ENCODE data around the gene SLAMF6. TPM values are rescaled to one million over a fixed set of nuclear protein-coding genes. Genes with fewer than 3 reads are reported as not detected.
"Not testable (repeated sequence)": the region's sequence is repeated elsewhere in the genome, so short reads cannot be mapped to it uniquely, and the experiment has no call there.

Gene SLAMF6
- total RNA-seq, 4 donors from 2014 or later: 0.80 to 1.0 TPM; not detected in 2

- H3K4me3 ChIP-seq: no peak overlapping the region
- H3K27me3 ChIP-seq: no peaks in the 10 kb centered on the region
- no peak for TF ChIP-seq EP300 (IDR thresholded peaks at IDR 0.05)
- TF ChIP-seq, protein P1, sequence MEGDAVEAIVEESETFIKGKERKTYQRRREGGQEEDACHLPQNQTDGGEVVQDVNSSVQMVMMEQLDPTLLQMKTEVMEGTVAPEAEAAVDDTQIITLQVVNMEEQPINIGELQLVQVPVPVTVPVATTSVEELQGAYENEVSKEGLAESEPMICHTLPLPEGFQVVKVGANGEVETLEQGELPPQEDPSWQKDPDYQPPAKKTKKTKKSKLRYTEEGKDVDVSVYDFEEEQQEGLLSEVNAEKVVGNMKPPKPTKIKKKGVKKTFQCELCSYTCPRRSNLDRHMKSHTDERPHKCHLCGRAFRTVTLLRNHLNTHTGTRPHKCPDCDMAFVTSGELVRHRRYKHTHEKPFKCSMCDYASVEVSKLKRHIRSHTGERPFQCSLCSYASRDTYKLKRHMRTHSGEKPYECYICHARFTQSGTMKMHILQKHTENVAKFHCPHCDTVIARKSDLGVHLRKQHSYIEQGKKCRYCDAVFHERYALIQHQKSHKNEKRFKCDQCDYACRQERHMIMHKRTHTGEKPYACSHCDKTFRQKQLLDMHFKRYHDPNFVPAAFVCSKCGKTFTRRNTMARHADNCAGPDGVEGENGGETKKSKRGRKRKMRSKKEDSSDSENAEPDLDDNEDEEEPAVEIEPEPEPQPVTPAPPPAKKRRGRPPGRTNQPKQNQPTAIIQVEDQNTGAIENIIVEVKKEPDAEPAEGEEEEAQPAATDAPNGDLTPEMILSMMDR (IDR thresholded peaks at IDR 0.05): no peak
- no peak for TF ChIP-seq POLR2A (IDR thresholded peaks at IDR 0.05)
- no peak for TF ChIP-seq POLR2AphosphoS5 (IDR thresholded peaks at IDR 0.05)
- no peaks in the 10 kb centered on the region for H3K4me1 ChIP-seq
- no peak for DNase-seq (ENCODE audit: low spot score in 2 of 2)
- no peak overlapping the region for H3K27ac ChIP-seq
- no peaks in the 10 kb centered on the region for H3K36me3 ChIP-seq
- WGBS: 63% methylated on average over 2 of the region's 2 CpGs
- H3K9me3 ChIP-seq: peaks cover 17% of the 10 kb centered on the region
These were observed 18.4 kb downstream of the SLAMF6 start for GRCh38 chr1:160504651-160505050.

- TF ChIP-seq POLR2A (IDR thresholded peaks at IDR 0.05) (no peak), POLR2AphosphoS5 (IDR thresholded peaks at IDR 0.05) (no peak), EP300 (IDR thresholded peaks at IDR 0.05) (no peak)
- TF ChIP-seq, protein P1 (IDR thresholded peaks at IDR 0.05): no peak
- Histone ChIP-seq H3K4me3 (no peak overlapping the region), H3K36me3 (no peaks in the 10 kb centered on the region), H3K27ac (no peak overlapping the region), H3K9me3 (peaks cover 12% of the 10 kb centered on the region), H3K4me1 (no peaks in the 10 kb centered on the region), H3K27me3 (no peaks in the 10 kb centered on the region)
- DNase-seq (ENCODE audit: low spot score in 2 of 2): no peak
- 97% methylated on average over 6 of the region's 6 CpGs for WGBS
These were observed 20.0 kb downstream of the SLAMF6 start for GRCh38 chr1:160503087-160503486.

DNA sequence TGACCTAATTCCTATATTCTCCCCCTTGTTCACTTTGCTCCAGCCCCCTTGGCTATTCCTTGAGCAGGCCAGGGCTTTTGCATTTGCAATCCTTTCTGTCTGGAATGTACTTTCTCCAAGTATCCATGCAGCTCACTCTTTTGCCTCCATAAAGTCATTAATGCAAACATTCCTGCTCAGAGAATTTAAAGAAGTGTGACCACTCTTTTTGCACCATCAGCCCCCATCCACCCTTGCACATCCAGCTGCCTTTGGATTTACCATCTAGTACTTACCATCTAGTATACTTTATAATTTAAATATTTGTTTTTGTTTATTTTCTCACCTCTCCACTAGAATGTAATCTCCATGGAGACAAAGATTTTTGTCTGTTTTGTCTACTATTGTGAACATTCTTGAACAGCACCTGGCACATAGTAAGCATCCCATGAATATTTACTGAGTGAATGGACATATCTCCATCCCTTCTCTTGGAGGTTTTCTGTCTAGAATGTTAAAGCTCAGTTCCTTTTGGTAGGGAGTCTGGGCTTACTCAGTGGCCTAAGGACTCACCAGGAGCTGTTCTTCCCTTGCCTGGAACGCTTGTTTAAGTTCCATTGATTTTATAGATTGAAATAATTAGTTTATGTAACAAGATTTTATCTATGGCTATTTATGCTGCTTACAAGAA lies 22.6 kb downstream of the SLAMF6 start:
- TF ChIP-seq POLR2A (IDR thresholded peaks at IDR 0.05) (no peak), POLR2AphosphoS5 (IDR thresholded peaks at IDR 0.05) (no peak), EP300 (IDR thresholded peaks at IDR 0.05) (no peak)
- TF ChIP-seq, protein P1 (IDR thresholded peaks at IDR 0.05): no peak
- no peak overlapping the region for H3K27ac ChIP-seq
- H3K4me1 ChIP-seq: no peaks in the 10 kb centered on the region
- H3K27me3 ChIP-seq: no peaks in the 10 kb centered on the region
- whole genome bisulfite sequencing: 69% methylated on average over 1 of the region's 1 CpG
- H3K9me3 ChIP-seq: no peaks in the 10 kb centered on the region
- H3K36me3 ChIP-seq: no peaks in the 10 kb centered on the region
- no peak overlapping the region for H3K4me3 ChIP-seq
- no peak for DNase-seq (ENCODE audit: low spot score in 2 of 2)

DNA sequence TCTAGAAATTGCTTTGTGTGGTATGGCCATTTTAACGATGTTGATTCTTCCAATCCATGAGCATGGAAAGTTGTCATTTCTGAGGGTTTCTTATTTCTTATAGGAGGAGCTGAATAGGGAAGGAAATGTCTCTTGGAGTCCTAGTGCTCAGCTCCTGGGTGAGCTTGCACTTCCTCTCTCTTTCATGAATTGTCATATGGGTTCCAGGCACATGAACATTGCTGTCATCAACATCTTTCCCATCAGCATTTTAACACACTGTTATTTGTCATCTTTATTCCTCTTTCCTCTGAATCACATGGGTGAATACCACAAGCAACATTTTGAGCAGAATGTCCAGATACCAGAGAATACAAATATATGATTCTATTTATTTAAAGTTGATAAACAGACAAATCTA lies 23.4 kb downstream of the SLAMF6 start:
- H3K27ac ChIP-seq: no peak overlapping the region
- no peaks in the 10 kb centered on the region for H3K36me3 ChIP-seq
- H3K4me3 ChIP-seq: no peak overlapping the region
- 81% methylated on average over 1 of the region's 1 CpG for WGBS
- no peak for TF ChIP-seq EP300 (IDR thresholded peaks at IDR 0.05)
- no peak for TF ChIP-seq POLR2AphosphoS5 (IDR thresholded peaks at IDR 0.05)
- TF ChIP-seq POLR2A (IDR thresholded peaks at IDR 0.05): no peak
- no peaks in the 10 kb centered on the region for H3K27me3 ChIP-seq
- DNase-seq (ENCODE audit: low spot score in 2 of 2): no peak
- no peaks in the 10 kb centered on the region for H3K9me3 ChIP-seq
- H3K4me1 ChIP-seq: no peaks in the 10 kb centered on the region

DNA sequence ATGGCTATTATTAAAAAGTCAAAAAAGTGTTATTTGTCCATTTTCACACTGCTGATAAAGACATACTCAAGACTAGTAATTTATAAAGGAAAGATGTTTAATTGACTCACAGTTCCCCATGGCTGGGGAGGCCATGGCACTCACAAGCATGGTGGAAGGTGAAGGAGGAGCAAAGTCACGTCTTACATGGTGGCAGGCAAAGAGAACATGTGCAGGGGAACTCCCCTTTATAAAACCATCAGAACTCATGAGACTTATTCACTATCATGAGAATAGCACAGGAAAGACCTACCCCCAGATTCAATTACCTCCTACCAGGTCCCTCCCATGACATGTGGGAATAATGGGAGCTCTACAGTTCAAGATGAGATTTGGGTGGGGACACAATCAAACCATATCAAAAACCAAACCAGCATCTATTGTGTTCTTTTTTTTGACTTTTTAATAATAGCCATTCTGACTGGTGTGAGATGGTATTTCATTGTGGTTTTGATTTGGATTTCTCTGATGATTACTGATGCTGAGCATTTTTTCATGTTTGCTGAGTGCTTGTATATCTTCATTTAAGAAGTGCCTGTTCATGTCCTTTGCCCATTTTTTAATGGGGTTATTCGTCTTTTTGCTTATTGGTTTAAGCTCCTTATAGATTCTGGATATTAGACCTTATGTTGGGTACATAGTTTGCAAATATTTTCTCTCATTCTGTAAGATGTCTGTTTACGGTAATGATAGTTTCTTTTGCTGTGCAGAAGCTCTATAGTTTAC lies 24.6 kb downstream of the SLAMF6 start:
- not testable (repeated sequence) for H3K27ac ChIP-seq; H3K4me1 ChIP-seq; DNase-seq (ENCODE audit: low spot score in 2 of 2); H3K9me3 ChIP-seq; H3K4me3 ChIP-seq; H3K27me3 ChIP-seq; H3K36me3 ChIP-seq
- 93% methylated on average over 3 of the region's 3 CpGs for WGBS

GRCh38 chr1:160496334-160496733 lies 26.7 kb downstream of the SLAMF6 start:
- H3K4me1 ChIP-seq: no peaks in the 10 kb centered on the region
- H3K9me3 ChIP-seq: no peaks in the 10 kb centered on the region
- no peak overlapping the region for H3K4me3 ChIP-seq
- 84% methylated on average over 4 of the region's 4 CpGs for WGBS
- no peak for DNase-seq (ENCODE audit: low spot score in 2 of 2)
- no peaks in the 10 kb centered on the region for H3K36me3 ChIP-seq
- H3K27ac ChIP-seq: no peak overlapping the region
- H3K27me3 ChIP-seq: no peaks in the 10 kb centered on the region
- TF ChIP-seq, protein P1 (IDR thresholded peaks at IDR 0.05): no peak
- TF ChIP-seq POLR2AphosphoS5 (IDR thresholded peaks at IDR 0.05) (no peak), POLR2A (IDR thresholded peaks at IDR 0.05) (no peak), EP300 (IDR thresholded peaks at IDR 0.05) (no peak)
